Gastrocnemius medialis (tissue), 4 donors: ENCODE data around the gene JDP2. TPM values are rescaled to one million over a fixed set of nuclear protein-coding genes. Genes with fewer than 3 reads are reported as not detected.

Experiments
- ATAC-seq, 2 donors: fragments of 150-250 bp; one replicate each; pipeline ENCODE4 v1.9.1; 2016
- DNase-seq, 2 donors: peaks; one replicate each; pipeline ENCODE4 v3.0.0-alpha.2; 2019
- H3K27ac ChIP-seq, 4 donors: fragments of 200-600 bp; sonication (generic); 1 replicate in 1 of 4; 2 replicates in 3 of 4; pipeline ENCODE4 v1.5.1; 2016 to 2018; ENCODE audit warnings: mild to moderate bottlenecking in 2 of 4, moderate library complexity in 1 of 4
- H3K27me3 ChIP-seq, 3 donors: fragments of 200-600 bp; sonication (generic) in 2 of 3; 1 replicate in 1 of 3; 2 replicates in 2 of 3; pipeline versions ENCODE4 v1.5.1 to v1.6.0; 2016 to 2019; ENCODE audit warnings: mild to moderate bottlenecking in 1 of 3, moderate library complexity in 1 of 3
- H3K36me3 ChIP-seq, 2 donors: fragments of 200-600 bp; sonication (generic) in 1 of 2; one replicate each; pipeline ENCODE4 v1.5.1; 2017 to 2018
- H3K4me1 ChIP-seq, 2 donors: fragments of 200-600 bp; sonication (generic) in 1 of 2; one replicate each; pipeline ENCODE4 v1.5.1; 2016 to 2017; ENCODE audit warnings: mild to moderate bottlenecking in 2 of 2
- H3K4me3 ChIP-seq, 4 donors: fragments of 200-600 bp; sonication (generic) in 3 of 4; 1 replicate in 1 of 4; 2 replicates in 3 of 4; pipeline ENCODE4 v1.5.1; 2016 to 2019; ENCODE audit warnings: mild to moderate bottlenecking in 2 of 4
- H3K9me3 ChIP-seq, 3 donors: fragments of 200-600 bp; sonication (generic) in 2 of 3; 1 replicate in 1 of 3; 2 replicates in 2 of 3; pipeline ENCODE4 v1.5.1; 2016 to 2019
- POLR2A ChIP-seq, 2 donors: fragments of 450-650 bp; IDR thresholded peaks; one replicate each; pipeline ENCODE4 v1.6.1; 2017; ENCODE audit warnings: antibody characterized with exemption in 2 of 2, mild to moderate bottlenecking in 2 of 2, moderate library complexity in 2 of 2
- in situ Hi-C, 4 donors: fragments of 200-750 bp; cut with MboI; loops; one replicate each; pipeline versions ENCODE4 v1.15.0 to v1.8.0; 2017; ENCODE audit warnings: low sequenced_read_pairs in 4 of 4
- intact Hi-C: fragments of 100-400 bp; cut with DNase I; formaldehyde crosslinking; loops from one replicate; pipeline ENCODE4 v1.15.1; 2023; ENCODE audit warnings: low total_unique reads
- total RNA-seq, 4 donors: library from RNA; depleted of rRNA; stranded (reverse); fragments of >200 nt; gene quantifications; one replicate each; pipeline versions ENCODE4 v1.1.0 to v1.2.3, GENCODE V29; 2016
- TF ChIP-seq, protein P1 (sequence below), 5 experiments: fragments of 450-650 bp in 3 of 5; fragments of 200-600 bp in 2 of 5; sonication (generic) in 2 of 5; IDR thresholded peaks in 4 of 5; conservative IDR thresholded peaks in 1 of 5; 1 replicate in 4 of 5; 2 replicates in 1 of 5; pipeline ENCODE4 v1.5.1; 2016 to 2019; ENCODE audit warnings: antibody characterized with exemption in 5 of 5, mild to moderate bottlenecking in 3 of 5, moderate library complexity in 3 of 5

Gene JDP2
- total RNA-seq, 4 donors from 2014 or later: 17.3 to 80.2 (median 31.7) TPM

DNA sequence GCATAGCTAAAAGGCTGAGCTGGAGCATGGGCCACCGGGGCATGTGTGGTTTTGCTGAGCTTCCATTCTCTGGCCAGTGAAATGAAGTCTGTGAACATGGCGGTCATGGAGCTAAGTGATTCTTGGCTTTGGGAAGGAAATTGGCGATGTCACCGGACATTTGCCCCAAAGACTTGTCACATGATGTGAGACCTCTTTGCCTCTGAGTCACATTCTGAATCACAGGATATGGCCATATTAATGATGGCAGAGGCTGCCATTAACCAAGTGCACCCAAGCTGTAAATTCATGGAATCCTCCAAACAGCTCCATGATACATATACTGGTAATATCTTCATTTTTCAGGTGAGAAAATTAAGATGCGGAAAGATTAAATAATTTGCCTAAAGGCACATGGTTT lies 67.1 kb downstream of the JDP2 start:
- TF ChIP-seq POLR2A (IDR thresholded peaks at IDR 0.05): no peak
- TF ChIP-seq, protein P1, sequence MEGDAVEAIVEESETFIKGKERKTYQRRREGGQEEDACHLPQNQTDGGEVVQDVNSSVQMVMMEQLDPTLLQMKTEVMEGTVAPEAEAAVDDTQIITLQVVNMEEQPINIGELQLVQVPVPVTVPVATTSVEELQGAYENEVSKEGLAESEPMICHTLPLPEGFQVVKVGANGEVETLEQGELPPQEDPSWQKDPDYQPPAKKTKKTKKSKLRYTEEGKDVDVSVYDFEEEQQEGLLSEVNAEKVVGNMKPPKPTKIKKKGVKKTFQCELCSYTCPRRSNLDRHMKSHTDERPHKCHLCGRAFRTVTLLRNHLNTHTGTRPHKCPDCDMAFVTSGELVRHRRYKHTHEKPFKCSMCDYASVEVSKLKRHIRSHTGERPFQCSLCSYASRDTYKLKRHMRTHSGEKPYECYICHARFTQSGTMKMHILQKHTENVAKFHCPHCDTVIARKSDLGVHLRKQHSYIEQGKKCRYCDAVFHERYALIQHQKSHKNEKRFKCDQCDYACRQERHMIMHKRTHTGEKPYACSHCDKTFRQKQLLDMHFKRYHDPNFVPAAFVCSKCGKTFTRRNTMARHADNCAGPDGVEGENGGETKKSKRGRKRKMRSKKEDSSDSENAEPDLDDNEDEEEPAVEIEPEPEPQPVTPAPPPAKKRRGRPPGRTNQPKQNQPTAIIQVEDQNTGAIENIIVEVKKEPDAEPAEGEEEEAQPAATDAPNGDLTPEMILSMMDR (IDR thresholded peaks at IDR 0.05 in 4 of 5, conservative IDR thresholded peaks at IDR 0.05 in 1 of 5): no peak
- H3K4me1 ChIP-seq: peaks cover 0 to 3% of the 10 kb centered on the region in 2 donors
- H3K4me3 ChIP-seq: no peak overlapping the region
- no peaks in the 10 kb centered on the region for H3K27me3 ChIP-seq
- in situ Hi-C loops (loop anchor here in 3 of 4 donors (5.0 to 25.0 kb wide), 3 partner anchors 188 to 370 kb away; partner anchors contain the start of gene NEK9 (in 2 of the 3)), intact Hi-C loops (no loop called here)
- H3K36me3 ChIP-seq: no peaks in the 10 kb centered on the region
- H3K27ac ChIP-seq: no peak overlapping the region
- H3K9me3 ChIP-seq: no peaks in the 10 kb centered on the region
- ATAC-seq: no peak
- DNase-seq: no peak

DNA sequence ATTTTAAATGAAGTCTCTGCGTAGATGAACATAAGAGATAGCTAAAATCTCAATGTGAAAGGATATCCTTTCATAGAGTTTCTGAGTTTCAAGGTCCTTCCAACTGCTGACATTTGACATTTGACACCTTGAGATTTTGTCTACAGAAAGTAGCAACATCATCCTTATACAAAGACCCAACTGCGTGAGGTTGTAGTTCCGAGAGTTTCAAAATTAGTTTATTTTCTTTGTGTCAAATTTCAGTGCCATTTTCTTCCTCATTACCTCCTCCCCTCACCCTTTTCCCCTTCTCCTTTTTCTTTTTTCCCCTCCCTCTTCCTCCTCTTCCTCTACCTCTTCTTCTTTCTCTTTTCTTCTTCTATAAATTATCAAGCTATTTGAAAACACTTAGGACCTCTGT lies 67.6 kb downstream of the JDP2 start:
- no peak overlapping the region for H3K4me3 ChIP-seq
- intact Hi-C loops (no loop called here), in situ Hi-C loops (loop anchor here in 2 of 4 donors (10.0 to 25.0 kb wide), 2 partner anchors 358 to 371 kb away; partner anchors contain the start of gene NEK9 (in 2 of the 2))
- no peak for TF ChIP-seq POLR2A (IDR thresholded peaks at IDR 0.05)
- TF ChIP-seq, protein P1 (IDR thresholded peaks at IDR 0.05 in 4 of 5, conservative IDR thresholded peaks at IDR 0.05 in 1 of 5): no peak
- peaks cover 0 to 3% of the 10 kb centered on the region in 2 donors for H3K4me1 ChIP-seq
- ATAC-seq (no peak), DNase-seq (no peak)
- no peaks in the 10 kb centered on the region for H3K36me3 ChIP-seq
- H3K27me3 ChIP-seq: no peaks in the 10 kb centered on the region
- H3K9me3 ChIP-seq: no peaks in the 10 kb centered on the region
- H3K27ac ChIP-seq: no peak overlapping the region

DNA sequence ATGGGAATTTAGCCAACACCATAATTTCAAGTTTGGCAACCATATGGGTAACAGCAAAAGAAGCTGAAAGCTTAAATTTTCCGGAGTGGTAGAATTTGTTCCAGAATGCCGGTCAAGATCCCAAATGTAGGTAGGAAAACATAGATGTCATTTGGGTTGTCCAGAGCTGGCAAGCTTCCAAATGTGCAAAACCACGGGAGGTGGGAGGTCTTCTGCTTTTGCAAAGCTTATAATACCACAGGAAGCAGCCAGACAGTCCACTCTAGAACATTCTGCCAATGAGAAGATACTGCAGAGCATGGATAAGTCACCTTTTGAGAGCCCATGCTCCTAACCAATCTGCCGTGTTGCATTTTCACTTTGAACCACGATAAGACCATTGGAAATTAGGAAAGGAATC lies 68.1 kb downstream of the JDP2 start:
- in situ Hi-C loops (loop anchor here in 2 of 4 donors (10.0 to 25.0 kb wide), 2 partner anchors 359 to 371 kb away; partner anchors contain the start of gene NEK9 (in 2 of the 2)), intact Hi-C loops (no loop called here)
- H3K27ac ChIP-seq: no peak overlapping the region
- peaks cover 0 to 3% of the 10 kb centered on the region in 2 donors for H3K4me1 ChIP-seq
- H3K27me3 ChIP-seq: no peaks in the 10 kb centered on the region
- H3K36me3 ChIP-seq: no peaks in the 10 kb centered on the region
- DNase-seq: no peak
- TF ChIP-seq, protein P1 (IDR thresholded peaks at IDR 0.05 in 4 of 5, conservative IDR thresholded peaks at IDR 0.05 in 1 of 5): no peak
- TF ChIP-seq POLR2A (IDR thresholded peaks at IDR 0.05): no peak
- no peaks in the 10 kb centered on the region for H3K9me3 ChIP-seq
- H3K4me3 ChIP-seq: no peak overlapping the region
- no peak for ATAC-seq

DNA sequence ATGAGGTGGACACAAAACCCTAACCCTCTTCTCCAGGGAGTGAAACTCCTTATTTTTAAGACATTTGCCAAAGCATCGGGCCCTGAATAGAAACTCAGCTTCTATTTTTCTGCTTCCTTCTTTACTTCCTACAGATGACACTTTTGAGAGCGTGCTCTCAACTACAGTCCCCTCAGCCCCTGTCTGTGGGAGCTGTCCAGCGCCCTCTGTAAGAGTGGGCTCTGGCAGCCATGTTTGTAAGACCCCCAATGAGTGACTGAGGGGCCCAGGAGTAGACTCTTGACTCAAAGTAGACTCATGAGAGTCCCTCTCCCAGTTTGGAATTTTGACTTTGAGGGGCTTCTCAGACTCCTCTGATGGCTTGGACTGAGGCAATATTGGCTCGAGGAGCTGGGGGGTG lies 68.9 kb downstream of the JDP2 start:
- DNase-seq (no peak), ATAC-seq (no peak)
- in situ Hi-C loops (loop anchor here in 2 of 4 donors (10.0 to 25.0 kb wide), 2 partner anchors 359 to 372 kb away; partner anchors contain the start of gene NEK9 (in 2 of the 2)), intact Hi-C loops (no loop called here)
- peaks cover 0 to 3% of the 10 kb centered on the region in 2 donors for H3K4me1 ChIP-seq
- TF ChIP-seq, protein P1 (IDR thresholded peaks at IDR 0.05 in 4 of 5, conservative IDR thresholded peaks at IDR 0.05 in 1 of 5): no peak
- no peak for TF ChIP-seq POLR2A (IDR thresholded peaks at IDR 0.05)
- no peak overlapping the region for H3K4me3 ChIP-seq
- H3K36me3 ChIP-seq: no peaks in the 10 kb centered on the region
- no peak overlapping the region for H3K27ac ChIP-seq
- no peaks in the 10 kb centered on the region for H3K27me3 ChIP-seq
- H3K9me3 ChIP-seq: no peaks in the 10 kb centered on the region
